Measurements from ENCODE around the gene ARIH2. TPM values are rescaled to one million over a fixed set of nuclear protein-coding genes. Genes with fewer than 3 reads are reported as not detected.

The ARIH2 gene
- total RNA-seq, 1 donor from 2014 or later, result 82.5 TPM

DNA sequence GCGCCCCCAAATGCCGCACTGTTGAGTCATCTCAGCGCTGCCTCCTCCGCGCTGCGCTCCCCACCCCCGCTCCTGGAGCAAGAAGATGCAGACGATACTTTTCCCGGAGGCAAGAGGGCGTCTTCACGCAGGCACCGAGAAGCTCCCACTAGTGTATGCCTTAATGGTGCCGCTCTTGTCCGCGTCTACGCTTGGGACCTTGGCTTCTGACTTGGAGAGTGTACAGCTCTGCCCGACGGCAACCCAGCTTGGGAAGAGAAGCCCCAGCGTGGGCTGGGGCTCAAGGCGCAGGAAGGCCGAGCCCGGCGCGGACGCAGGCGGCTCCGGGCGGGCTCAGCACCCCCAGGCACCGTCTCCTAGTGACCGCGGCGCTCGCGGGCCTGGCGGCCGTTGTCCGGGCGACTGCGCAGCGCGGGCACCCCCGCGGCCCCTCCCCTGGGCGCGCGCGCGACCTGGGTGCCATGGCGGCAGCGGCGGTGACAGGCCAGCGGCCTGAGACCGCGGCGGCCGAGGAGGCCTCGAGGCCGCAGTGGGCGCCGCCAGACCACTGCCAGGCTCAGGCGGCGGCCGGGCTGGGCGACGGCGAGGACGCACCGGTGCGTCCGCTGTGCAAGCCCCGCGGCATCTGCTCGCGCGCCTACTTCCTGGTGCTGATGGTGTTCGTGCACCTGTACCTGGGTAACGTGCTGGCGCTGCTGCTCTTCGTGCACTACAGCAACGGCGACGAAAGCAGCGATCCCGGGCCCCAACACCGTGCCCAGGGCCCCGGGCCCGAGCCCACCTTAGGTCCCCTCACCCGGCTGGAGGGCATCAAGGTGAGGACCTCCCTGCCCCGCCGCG is 71.4 kb downstream of the ARIH2 start, which contains the start of gene P4HTM:
TSS of gene P4HTM (plus strand) at position 446 of the 840 bp plus-strand sequence. CDS start at position 462, 16 bp downstream.
- DNase-seq (ENCODE audit: extremely low spot score, unreplicated experiment), result peak; percentile 94
- H3K4me1 Mint-ChIP-seq (ENCODE audit: unreplicated experiment), result peaks cover 28% of the 10 kb centered on the region
- no peaks in the 10 kb centered on the region for H3K27me3 Mint-ChIP-seq (ENCODE audit: unreplicated experiment)
- peak within 1 kb of the TSS; percentile 86 for H3K4me3 Mint-ChIP-seq (ENCODE audit: unreplicated experiment)
- H3K9me3 Mint-ChIP-seq (ENCODE audit: unreplicated experiment), result no peaks in the 10 kb centered on the region
- TF ChIP-seq, protein P1, sequence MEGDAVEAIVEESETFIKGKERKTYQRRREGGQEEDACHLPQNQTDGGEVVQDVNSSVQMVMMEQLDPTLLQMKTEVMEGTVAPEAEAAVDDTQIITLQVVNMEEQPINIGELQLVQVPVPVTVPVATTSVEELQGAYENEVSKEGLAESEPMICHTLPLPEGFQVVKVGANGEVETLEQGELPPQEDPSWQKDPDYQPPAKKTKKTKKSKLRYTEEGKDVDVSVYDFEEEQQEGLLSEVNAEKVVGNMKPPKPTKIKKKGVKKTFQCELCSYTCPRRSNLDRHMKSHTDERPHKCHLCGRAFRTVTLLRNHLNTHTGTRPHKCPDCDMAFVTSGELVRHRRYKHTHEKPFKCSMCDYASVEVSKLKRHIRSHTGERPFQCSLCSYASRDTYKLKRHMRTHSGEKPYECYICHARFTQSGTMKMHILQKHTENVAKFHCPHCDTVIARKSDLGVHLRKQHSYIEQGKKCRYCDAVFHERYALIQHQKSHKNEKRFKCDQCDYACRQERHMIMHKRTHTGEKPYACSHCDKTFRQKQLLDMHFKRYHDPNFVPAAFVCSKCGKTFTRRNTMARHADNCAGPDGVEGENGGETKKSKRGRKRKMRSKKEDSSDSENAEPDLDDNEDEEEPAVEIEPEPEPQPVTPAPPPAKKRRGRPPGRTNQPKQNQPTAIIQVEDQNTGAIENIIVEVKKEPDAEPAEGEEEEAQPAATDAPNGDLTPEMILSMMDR (IDR thresholded peaks at IDR 0.05), result peak; percentile 42
- H3K27ac Mint-ChIP-seq (ENCODE audit: unreplicated experiment), result peak within 1 kb of the TSS; percentile 94
- H3K36me3 Mint-ChIP-seq (ENCODE audit: unreplicated experiment), result peaks cover 9% of the 10 kb centered on the region

DNA sequence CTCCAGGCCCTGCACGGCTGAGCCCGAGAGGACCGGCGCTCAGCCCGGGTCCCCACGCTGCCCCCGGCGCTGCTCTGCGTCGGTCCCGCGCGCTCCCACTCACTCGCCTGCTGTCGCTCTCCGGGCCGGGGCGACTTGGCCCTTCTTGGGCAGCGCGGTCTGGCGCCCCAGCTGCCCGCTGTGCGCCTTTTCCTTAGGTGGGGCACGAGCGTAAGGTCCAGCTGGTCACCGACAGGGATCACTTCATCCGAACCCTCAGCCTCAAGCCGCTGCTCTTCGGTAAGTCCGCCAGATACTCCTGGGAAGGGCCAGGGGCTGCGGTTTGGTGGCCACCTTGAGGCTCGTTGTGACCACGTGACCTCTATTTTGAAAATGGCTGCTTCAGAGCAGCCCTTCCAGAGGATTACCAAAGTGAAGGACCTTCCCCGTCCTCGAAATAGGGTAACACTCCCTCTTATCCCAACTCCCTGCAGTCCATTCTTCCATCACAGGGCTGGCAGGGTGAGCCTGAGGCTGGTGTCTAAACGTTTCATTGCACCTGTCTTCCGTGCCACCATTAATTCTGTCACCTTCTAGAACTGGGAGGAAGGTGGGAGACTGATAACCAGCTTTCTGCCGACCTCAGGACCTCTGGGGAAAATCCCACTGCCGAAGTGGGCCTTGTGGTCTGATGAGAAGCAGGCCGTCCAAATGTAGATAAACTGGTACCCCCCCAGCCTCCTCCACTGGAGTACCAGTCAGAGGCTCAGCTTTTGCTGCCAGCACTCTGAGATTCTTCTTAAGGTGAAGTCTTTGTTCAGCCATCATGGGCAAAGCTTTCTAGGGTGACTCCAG is 72.2 kb downstream of the ARIH2 start:
- H3K9me3 Mint-ChIP-seq (ENCODE audit: unreplicated experiment), result no peaks in the 10 kb centered on the region
- peaks cover 31% of the 10 kb centered on the region for H3K4me1 Mint-ChIP-seq (ENCODE audit: unreplicated experiment)
- H3K27me3 Mint-ChIP-seq (ENCODE audit: unreplicated experiment), result no peaks in the 10 kb centered on the region
- DNase-seq (ENCODE audit: extremely low spot score, unreplicated experiment), result no peak
- H3K36me3 Mint-ChIP-seq (ENCODE audit: unreplicated experiment), result peaks cover 9% of the 10 kb centered on the region
- peak overlapping the region; percentile 73 for H3K4me3 Mint-ChIP-seq (ENCODE audit: unreplicated experiment)
- TF ChIP-seq, protein P1 (IDR thresholded peaks at IDR 0.05), result no peak
- peak overlapping the region; percentile 83 for H3K27ac Mint-ChIP-seq (ENCODE audit: unreplicated experiment)

DNA sequence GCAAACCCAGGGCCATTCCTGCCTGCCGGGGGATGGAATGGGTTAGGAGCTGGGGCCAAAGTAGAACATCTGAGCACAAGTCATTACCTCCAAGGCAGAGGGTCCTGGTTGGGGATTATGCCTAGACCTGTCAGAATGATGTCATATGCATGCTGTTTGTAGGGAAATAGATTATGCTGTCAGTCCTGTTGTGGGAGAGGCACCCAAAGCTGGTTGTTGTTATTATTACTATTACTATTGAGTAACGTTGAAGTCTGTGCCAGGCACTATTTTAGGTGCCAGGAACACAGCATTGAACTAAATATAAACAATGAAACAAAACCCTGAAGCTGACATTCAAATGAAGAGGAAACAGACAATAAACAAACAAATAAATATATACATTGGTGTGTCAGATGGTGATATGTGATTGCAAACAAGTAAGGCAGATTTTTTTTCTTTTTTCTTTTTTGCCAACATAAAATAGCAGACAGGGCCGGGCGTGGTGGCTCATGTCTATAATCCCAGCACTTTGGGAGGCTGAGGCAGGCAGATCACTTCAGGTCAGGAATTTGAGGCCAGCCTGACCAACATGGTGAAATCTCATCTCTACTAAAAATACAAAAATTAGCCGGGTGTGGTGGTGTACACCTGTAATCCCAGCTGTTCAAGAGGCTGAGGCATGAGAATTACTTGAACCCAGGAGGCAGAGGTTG is 73.4 kb downstream of the ARIH2 start:
- no peak overlapping the region for H3K27ac Mint-ChIP-seq (ENCODE audit: unreplicated experiment)
- H3K27me3 Mint-ChIP-seq (ENCODE audit: unreplicated experiment), result no peaks in the 10 kb centered on the region
- H3K4me3 Mint-ChIP-seq (ENCODE audit: unreplicated experiment), result no peak overlapping the region
- H3K4me1 Mint-ChIP-seq (ENCODE audit: unreplicated experiment), result peaks cover 31% of the 10 kb centered on the region
- TF ChIP-seq, protein P1 (IDR thresholded peaks at IDR 0.05), result no peak
- no peak for DNase-seq (ENCODE audit: extremely low spot score, unreplicated experiment)
- H3K9me3 Mint-ChIP-seq (ENCODE audit: unreplicated experiment), result no peaks in the 10 kb centered on the region
- peaks cover 10% of the 10 kb centered on the region for H3K36me3 Mint-ChIP-seq (ENCODE audit: unreplicated experiment)

DNA sequence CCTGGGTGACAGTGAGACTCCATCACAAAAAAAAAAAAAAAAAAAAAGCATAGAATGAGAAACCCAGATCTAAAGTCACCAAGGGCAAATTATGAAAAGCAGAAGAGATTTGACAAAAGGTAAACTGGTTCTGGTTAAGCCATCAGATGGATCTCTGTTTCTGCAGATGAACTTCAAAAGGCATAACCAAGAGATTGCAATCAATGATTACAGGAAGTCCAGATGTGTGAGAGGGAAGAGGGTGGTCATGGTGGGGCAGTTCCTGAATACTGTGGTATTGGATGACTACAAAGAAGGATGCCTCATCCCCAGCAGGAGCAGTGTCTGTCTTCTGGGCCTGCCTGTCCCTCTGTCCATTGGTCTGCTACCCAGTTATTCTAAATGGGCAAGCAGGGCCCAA is 75.2 kb downstream of the ARIH2 start:
- no peaks in the 10 kb centered on the region for H3K27me3 Mint-ChIP-seq (ENCODE audit: unreplicated experiment)
- no peak overlapping the region for H3K4me3 Mint-ChIP-seq (ENCODE audit: unreplicated experiment)
- H3K4me1 Mint-ChIP-seq (ENCODE audit: unreplicated experiment), result peaks cover 28% of the 10 kb centered on the region
- peaks cover 14% of the 10 kb centered on the region for H3K36me3 Mint-ChIP-seq (ENCODE audit: unreplicated experiment)
- no peak overlapping the region for H3K27ac Mint-ChIP-seq (ENCODE audit: unreplicated experiment)
- TF ChIP-seq, protein P1 (IDR thresholded peaks at IDR 0.05), result no peak
- no peak for DNase-seq (ENCODE audit: extremely low spot score, unreplicated experiment)
- H3K9me3 Mint-ChIP-seq (ENCODE audit: unreplicated experiment), result no peaks in the 10 kb centered on the region

Measured in osteocyte (in vitro differentiated cells).